ENCODE results near the gene ANO8. TPM values are rescaled to one million over a fixed set of nuclear protein-coding genes. Genes with fewer than 3 reads are reported as not detected.
"Not testable (repeated sequence)": the region's sequence is repeated elsewhere in the genome, so short reads cannot be mapped to it uniquely, and the experiment has no call there.

ANO8 gene
- total and polyA plus RNA-seq, 12 donors: 3.3 to 14.6 (median 8.0) TPM

- Histone ChIP-seq H3K27me3 (peaks cover 0 to 9% (median 0%) of the 10 kb centered on the region in 7 donors), H3K4me3 (no peak overlapping the region), H3K27ac (no peak overlapping the region), H3K36me3 (no peaks in the 10 kb centered on the region), H3K9me3 (peaks cover 0 to 4% (median 0%) of the 10 kb centered on the region in 11 donors), H3K4me1 (peaks cover 0 to 43% (median 28%) of the 10 kb centered on the region in 9 donors)
- no peak for TF ChIP-seq CTCF (IDR thresholded peaks at IDR 0.05)
- intact Hi-C loops (cut with DNase I): no loop called here
- ATAC-seq (no peak), DNase-seq (no peak)
- 71 to 73% methylated on average over 13 of the region's 13 CpGs for WGBS, 2 donors
Measured at GRCh38 chr19:17378271-17378670, 43.6 kb upstream of the ANO8 start.

GRCh38 chr19:17376935-17377600, 42.4 kb upstream of the ANO8 start, which contains the start of gene PLVAP:
Gene PLVAP (minus strand): TSS chr19:17377342. CDS start chr19:17377288, 54 bp downstream.
- H3K4me1 ChIP-seq: peaks cover 0 to 31% (median 16%) of the 10 kb centered on the region in 9 donors
- H3K9me3 ChIP-seq: peaks cover 0 to 4% (median 0%) of the 10 kb centered on the region in 11 donors
- TF ChIP-seq CTCF (IDR thresholded peaks at IDR 0.05): peak in 1 of 9 donors; percentile 19
- intact Hi-C loops (cut with DNase I): no loop called here
- 43 to 54% methylated on average over 39 of the region's 39 CpGs for WGBS, 2 donors
- peak; percentile 41 to 47 for DNase-seq
- peak; percentile 32 to 91 (median 79) for ATAC-seq
- no peaks in the 10 kb centered on the region for H3K36me3 ChIP-seq
- peak within 1 kb of the TSS in 9 of 10 donors; percentile 3 to 45 (median 31) for H3K4me3 ChIP-seq
- H3K27me3 ChIP-seq: peaks cover 0 to 9% (median 0%) of the 10 kb centered on the region in 7 donors
- peak within 1 kb of the TSS in 2 of 10 donors; percentile 26 to 39 for H3K27ac ChIP-seq

- no peak for TF ChIP-seq CTCF (IDR thresholded peaks at IDR 0.05)
- Histone ChIP-seq H3K27ac (peak overlapping the region in 1 of 10 donors; percentile 49), H3K4me3 (no peak overlapping the region), H3K4me1 (peaks cover 0 to 13% (median 0%) of the 10 kb centered on the region in 9 donors), H3K27me3 (no peaks in the 10 kb centered on the region), H3K9me3 (no peaks in the 10 kb centered on the region), H3K36me3 (no peaks in the 10 kb centered on the region)
- ATAC-seq (peak in 6 of 8 donors; percentile 39 to 76 (median 60)), DNase-seq (no peak)
- intact Hi-C loops (cut with DNase I): no loop called here
- 31 to 41% methylated on average over 8 of the region's 8 CpGs for WGBS, 2 donors
Measured at GRCh38 chr19:17370026-17370587, 35.5 kb upstream of the ANO8 start.

- ATAC-seq (no peak), DNase-seq (no peak)
- Histone ChIP-seq H3K9me3 (no peaks in the 10 kb centered on the region), H3K4me3 (no peak overlapping the region), H3K36me3 (no peaks in the 10 kb centered on the region), H3K4me1 (peaks cover 0 to 10% (median 0%) of the 10 kb centered on the region in 9 donors), H3K27ac (no peak overlapping the region), H3K27me3 (no peaks in the 10 kb centered on the region)
- TF ChIP-seq CTCF (IDR thresholded peaks at IDR 0.05): no peak
- 95 to 97% methylated on average over 22 of the region's 22 CpGs for WGBS, 2 donors
- intact Hi-C loops (cut with DNase I): no loop called here
Measured at GRCh38 chr19:17365361-17365760, 30.7 kb upstream of the ANO8 start.

GRCh38 chr19:17363852-17364605, 29.4 kb upstream of the ANO8 start:
- intact Hi-C loops (cut with DNase I); H3K4me1 ChIP-seq; H3K27me3 ChIP-seq; H3K27ac ChIP-seq; H3K9me3 ChIP-seq; ATAC-seq; DNase-seq; H3K4me3 ChIP-seq; H3K36me3 ChIP-seq: not testable (repeated sequence)
- 90 to 96% methylated on average over 20 of the region's 20 CpGs for whole genome bisulfite sequencing, 2 donors
